Neural progenitor cell (in vitro differentiated cells): ENCODE results near the gene FHOD3. TPM values are rescaled to one million over a fixed set of nuclear protein-coding genes. Genes with fewer than 3 reads are reported as not detected.

Experiments
- DNase-seq: peaks from one replicate; pipeline ENCODE4 v3.0.0-alpha.2; 2016; ENCODE audit warnings: low spot score
- H2AFZ ChIP-seq: fragments of 200-600 bp; sonication (generic); replicated peaks from 2 replicates; pipeline ENCODE4 v1.6.1; 2016; ENCODE audit warnings: antibody characterized with exemption
- H3F3A ChIP-seq: fragments of 200-600 bp; sonication (generic); 2 replicates; pipeline ENCODE4 v1.6.1; 2016; ENCODE audit warnings: antibody characterized with exemption, low read depth
- H3K27ac ChIP-seq: fragments of 200-600 bp; sonication (generic); 2 replicates; pipeline ENCODE4 v1.5.1; 2016; ENCODE audit warnings: mild to moderate bottlenecking
- H3K27me3 ChIP-seq: fragments of 200-600 bp; sonication (generic); 2 replicates; pipeline ENCODE4 v1.6.1; 2016; ENCODE audit warnings: mild to moderate bottlenecking, moderate library complexity
- H3K36me3 ChIP-seq: fragments of 200-600 bp; sonication (generic); 2 replicates; pipeline ENCODE4 v1.5.1; 2016
- H3K4me1 ChIP-seq: fragments of 200-600 bp; sonication (generic); 2 replicates; pipeline ENCODE4 v1.6.1; 2016; ENCODE audit warnings: mixed run types
- H3K4me2 ChIP-seq: fragments of 200-600 bp; sonication (generic); 2 replicates; pipeline ENCODE4 v1.6.1; 2016
- H3K4me3 ChIP-seq: fragments of 200-600 bp; sonication (generic); 2 replicates; pipeline ENCODE4 v1.5.1; 2016
- H3K79me2 ChIP-seq: fragments of 200-600 bp; sonication (generic); 2 replicates; pipeline ENCODE4 v1.6.1; 2016; ENCODE audit warnings: low read depth
- H3K9ac ChIP-seq: fragments of 200-600 bp; sonication (generic); 2 replicates; pipeline ENCODE4 v1.6.1; 2016
- H3K9me3 ChIP-seq: fragments of 200-600 bp; sonication (generic); 2 replicates; pipeline ENCODE4 v1.5.1; 2016; ENCODE audit warnings: low read depth
- H4K20me1 ChIP-seq: fragments of 200-600 bp; sonication (generic); 2 replicates; pipeline ENCODE4 v1.6.1; 2016; ENCODE audit warnings: low read depth
- H3K27ac Mint-ChIP-seq: 3 replicates; pipeline ENCODE4 v1.8.0; 2021; ENCODE audit warnings: mixed read lengths
- H3K27me3 Mint-ChIP-seq: 2 replicates; pipeline ENCODE4 v1.8.0; 2022; ENCODE audit warnings: low read depth, mild to moderate bottlenecking, inconsistent platforms, moderate library complexity, mixed read lengths; ENCODE audit not compliant: insufficient read depth
- H3K36me3 Mint-ChIP-seq: 3 replicates; pipeline ENCODE4 v1.8.0; 2021; ENCODE audit warnings: mixed read lengths
- H3K4me1 Mint-ChIP-seq: 3 replicates; pipeline ENCODE4 v1.8.0; 2021; ENCODE audit warnings: mixed read lengths
- H3K4me3 Mint-ChIP-seq: 3 replicates; pipeline ENCODE4 v1.8.0; 2021; ENCODE audit warnings: mild to moderate bottlenecking, moderate library complexity, mixed read lengths
- H3K9me3 Mint-ChIP-seq: 3 replicates; pipeline ENCODE4 v1.8.0; 2020; ENCODE audit warnings: mixed read lengths
- CTCF ChIP-seq: fragments of 200-600 bp; sonication (generic); IDR thresholded peaks from 2 replicates; pipeline ENCODE4 v1.5.1; 2017; ENCODE audit warnings: antibody characterized with exemption, mild to moderate bottlenecking
- EZH2 ChIP-seq: fragments of 200-600 bp; sonication (generic); IDR thresholded peaks from 2 replicates; pipeline ENCODE4 v1.6.1; 2017; ENCODE audit warnings: antibody characterized with exemption, mild to moderate bottlenecking, moderate library complexity
- EZH2phosphoT487 ChIP-seq: fragments of 200-600 bp; sonication (generic); IDR thresholded peaks from 2 replicates; pipeline ENCODE4 v1.6.1; 2017; ENCODE audit warnings: antibody characterized with exemption
- total RNA-seq: library from RNA; depleted of rRNA; stranded (reverse); fragments of >200 nt; gene quantifications from 2 replicates; pipeline ENCODE4 v1.2.3, GENCODE V29; 2015; ENCODE audit warnings: low replicate concordance

The FHOD3 gene
- total RNA-seq, 1 donor from 2014 or later, result 69.7 TPM

DNA sequence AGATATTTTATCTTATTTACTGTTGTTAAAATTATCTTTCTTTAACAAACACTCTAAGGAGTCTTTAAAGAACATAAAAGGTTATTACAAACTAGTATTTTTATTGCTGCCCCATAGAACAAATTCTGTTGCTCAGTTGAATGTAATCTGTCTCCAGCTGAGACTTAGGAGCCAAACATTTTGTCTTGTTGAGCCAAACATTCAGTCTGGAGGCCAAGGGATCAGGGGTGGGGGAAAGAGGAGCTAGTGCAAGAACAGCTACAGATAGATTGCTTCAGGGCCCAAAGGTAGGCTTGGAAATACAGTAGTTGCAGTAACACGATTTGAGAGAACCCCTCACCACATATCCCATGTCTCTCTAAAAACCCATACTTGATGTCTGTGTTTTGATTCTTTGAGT is 480.1 kb downstream of the FHOD3 start:
- H3K36me3 Mint-ChIP-seq, result peaks cover 44% of the 10 kb centered on the region
- no peaks in the 10 kb centered on the region for H3K4me1 ChIP-seq
- no peak overlapping the region for H3K27ac Mint-ChIP-seq
- DNase-seq, result no peak
- peaks cover 6% of the 10 kb centered on the region for H3K27me3 Mint-ChIP-seq
- no peaks in the 10 kb centered on the region for H3K9me3 ChIP-seq
- no peak overlapping the region for H3K4me2 ChIP-seq
- H3K27ac ChIP-seq, result no peak overlapping the region
- TF ChIP-seq EZH2phosphoT487, result no peak
- no peak for TF ChIP-seq CTCF
- TF ChIP-seq EZH2, result no peak
- H4K20me1 ChIP-seq, result no peaks in the 10 kb centered on the region
- no peak overlapping the region for H3K9ac ChIP-seq
- no peak overlapping the region for H3K4me3 Mint-ChIP-seq
- H2AFZ ChIP-seq, result no peak overlapping the region
- no peaks in the 10 kb centered on the region for H3K27me3 ChIP-seq
- no peaks in the 10 kb centered on the region for H3F3A ChIP-seq
- H3K9me3 Mint-ChIP-seq, result no peaks in the 10 kb centered on the region
- H3K79me2 ChIP-seq, result no peaks in the 10 kb centered on the region
- H3K36me3 ChIP-seq, result no peaks in the 10 kb centered on the region
- no peak overlapping the region for H3K4me3 ChIP-seq
- H3K4me1 Mint-ChIP-seq, result no peaks in the 10 kb centered on the region

DNA sequence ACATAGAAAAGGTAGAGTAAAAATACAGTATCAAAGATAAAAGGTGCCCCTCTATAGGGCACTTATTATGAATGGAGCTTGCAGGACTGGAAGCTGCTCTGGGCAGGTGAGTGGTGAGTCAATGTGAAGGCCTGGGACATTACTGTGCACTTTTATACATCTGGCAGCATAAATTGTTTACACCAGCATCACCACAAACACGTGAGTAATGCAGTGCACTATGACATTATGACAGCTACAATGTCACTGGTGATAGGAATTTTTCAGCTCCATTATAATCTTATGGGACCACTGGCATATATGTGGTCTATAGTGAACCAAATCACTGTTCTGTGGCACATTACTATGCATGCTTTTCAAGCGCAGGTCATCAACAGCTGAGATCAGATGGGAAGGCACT is 483.2 kb downstream of the FHOD3 start:
- H3K27me3 ChIP-seq, result no peaks in the 10 kb centered on the region
- Mint-ChIP-seq H3K27ac (no peak overlapping the region), H3K4me1 (no peaks in the 10 kb centered on the region), H3K4me3 (no peak overlapping the region), H3K9me3 (no peaks in the 10 kb centered on the region), H3K27me3 (peaks cover 6% of the 10 kb centered on the region), H3K36me3 (peaks cover 36% of the 10 kb centered on the region)
- H4K20me1 ChIP-seq, result no peaks in the 10 kb centered on the region
- H3K4me1 ChIP-seq, result no peaks in the 10 kb centered on the region
- H3K9ac ChIP-seq, result no peak overlapping the region
- H3K79me2 ChIP-seq, result no peaks in the 10 kb centered on the region
- H3K9me3 ChIP-seq, result no peaks in the 10 kb centered on the region
- H3K4me3 ChIP-seq, result no peak overlapping the region
- TF ChIP-seq EZH2phosphoT487 (no peak), CTCF (no peak), EZH2 (no peak)
- no peak for DNase-seq
- H3K27ac ChIP-seq, result no peak overlapping the region
- H2AFZ ChIP-seq, result no peak overlapping the region
- no peaks in the 10 kb centered on the region for H3F3A ChIP-seq
- no peaks in the 10 kb centered on the region for H3K36me3 ChIP-seq
- H3K4me2 ChIP-seq, result no peak overlapping the region

DNA sequence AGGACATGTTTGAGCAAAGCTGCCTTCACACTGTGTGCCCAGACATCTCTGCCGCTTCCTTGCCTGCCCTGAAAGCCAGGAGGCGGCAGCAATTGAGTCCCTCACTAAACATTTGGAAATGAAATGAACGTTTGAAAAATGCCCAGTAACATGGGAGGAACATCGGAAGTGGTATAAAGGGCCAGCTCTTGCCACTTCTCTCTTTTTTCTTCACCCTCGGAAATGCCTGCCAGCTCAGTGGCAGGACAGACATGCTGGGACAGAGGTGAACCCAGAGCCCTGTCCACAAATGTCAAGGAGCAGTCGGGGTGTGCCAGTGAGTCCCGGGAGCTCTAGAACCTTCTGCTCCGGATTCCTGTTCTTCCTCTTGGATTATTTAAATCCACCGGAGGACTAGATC is 485.2 kb downstream of the FHOD3 start:
- Mint-ChIP-seq H3K9me3 (no peaks in the 10 kb centered on the region), H3K27ac (no peak overlapping the region), H3K36me3 (peaks cover 32% of the 10 kb centered on the region), H3K27me3 (peaks cover 4% of the 10 kb centered on the region), H3K4me1 (peaks cover 10% of the 10 kb centered on the region), H3K4me3 (no peak overlapping the region)
- peaks cover 15% of the 10 kb centered on the region for H3K4me1 ChIP-seq
- no peaks in the 10 kb centered on the region for H3K27me3 ChIP-seq
- no peak overlapping the region for H3K4me2 ChIP-seq
- H3F3A ChIP-seq, result peaks cover 11% of the 10 kb centered on the region
- H3K27ac ChIP-seq, result no peak overlapping the region
- no peak overlapping the region for H2AFZ ChIP-seq
- H3K36me3 ChIP-seq, result no peaks in the 10 kb centered on the region
- H4K20me1 ChIP-seq, result no peaks in the 10 kb centered on the region
- no peak overlapping the region for H3K4me3 ChIP-seq
- H3K79me2 ChIP-seq, result no peaks in the 10 kb centered on the region
- DNase-seq, result no peak
- no peaks in the 10 kb centered on the region for H3K9me3 ChIP-seq
- H3K9ac ChIP-seq, result no peak overlapping the region
- TF ChIP-seq EZH2phosphoT487, result no peak
- no peak for TF ChIP-seq CTCF
- no peak for TF ChIP-seq EZH2
